Panc1 (cell line): ENCODE results near the gene EGR1. TPM values are rescaled to one million over a fixed set of nuclear protein-coding genes. Genes with fewer than 3 reads are reported as not detected.

ENCODE experiments used
- ATAC-seq: fragments of 200-7000 bp; cut with Tn5 transposase; 2 replicates; pipeline ENCODE4 v1.9.1; 2020; ENCODE audit warnings: mild to moderate bottlenecking, moderate library complexity
- BruUV-seq: library from RNA; stranded (reverse); fragments of 400-500 nt; replicated peaks from 2 replicates; lab custom pipeline; 2021; lab: Mats Ljungman, UMichigan
- CTCF ChIA-PET: fragments of 300-600 bp; sonication (Branson Sonifier 250); formaldehyde crosslinking; loops from one replicate; lab custom pipeline; 2022; ENCODE audit warnings: antibody characterized with exemption; lab: Charles Lee
- POLR2A ChIA-PET: fragments of 300-600 bp; sonication (Branson Sonifier 250); formaldehyde crosslinking; loops from one replicate; lab custom pipeline; 2022; ENCODE audit warnings: antibody characterized with exemption; lab: Charles Lee
- DNase-seq: peaks from one replicate; pipeline ENCODE4 v3.0.0-alpha.2; 2010; ENCODE audit warnings: low read depth, low spot score
- H3K27ac ChIP-seq: 2 replicates; pipeline ENCODE4 v1.5.1; 2011; ENCODE audit warnings: mild to moderate bottlenecking, low read length, inconsistent platforms
- H3K27me3 ChIP-seq: fragments of 200-500 bp; sonication (Bioruptor generic); 2 replicates; pipeline ENCODE4 v1.6.0; 2014; ENCODE audit warnings: low read length, inconsistent platforms; ENCODE audit not compliant: control insufficient read depth, insufficient read depth
- H3K36me3 ChIP-seq: fragments of 200-500 bp; sonication (Bioruptor generic); 2 replicates; pipeline ENCODE4 v1.5.1; 2014; ENCODE audit warnings: inconsistent platforms, mild to moderate bottlenecking, low read length, moderate library complexity; ENCODE audit not compliant: control insufficient read depth, insufficient read depth
- H3K4me1 ChIP-seq: 2 replicates; pipeline ENCODE4 v1.5.1; 2011; ENCODE audit warnings: inconsistent platforms, mild to moderate bottlenecking, low read length, moderate library complexity; ENCODE audit not compliant: control insufficient read depth, insufficient read depth
- H3K4me3 ChIP-seq, 2 experiments: 2 replicates each; pipeline ENCODE4 v1.5.1; 2011 to 2012; ENCODE audit warnings: low read depth in 2 of 2, low read length in 2 of 2, mild to moderate bottlenecking in 2 of 2, inconsistent platforms in 1 of 2, moderate library complexity in 1 of 2
- H3K9me3 ChIP-seq: fragments of 200-500 bp; sonication (Bioruptor generic); 2 replicates; pipeline ENCODE4 v1.5.1; 2014; ENCODE audit warnings: low read depth, mild to moderate bottlenecking, inconsistent platforms, low read length, moderate library complexity; ENCODE audit not compliant: control insufficient read depth, insufficient read depth
- POLR2AphosphoS5 ChIP-seq: IDR thresholded peaks from 2 replicates; pipeline ENCODE4 v1.6.1; 2012; ENCODE audit warnings: mild to moderate bottlenecking, low read depth, low read length, moderate library complexity
- SIN3A ChIP-seq: IDR thresholded peaks from 2 replicates; pipeline ENCODE4 v1.6.1; 2012; ENCODE audit warnings: low read depth, mild to moderate bottlenecking, low read length, moderate library complexity, borderline replicate concordance; ENCODE audit not compliant: insufficient read depth
- TCF7L2 ChIP-seq: IDR thresholded peaks from 2 replicates; pipeline ENCODE4 v1.6.1; 2011; ENCODE audit warnings: mild to moderate bottlenecking, low read depth, low read length, inconsistent platforms
- in situ Hi-C: cut with HindIII; loops from 2 replicates; pipeline ENCODE4 v1.10.0; 2016; ENCODE audit warnings: low sequenced_read_pairs, low pct_unique_long_range_greater_than_20kb
- intact Hi-C: fragments of 100-400 bp; cut with micrococcal nuclease; formaldehyde crosslinking; loops from one replicate; pipeline ENCODE4 v1.10.0; 2022; ENCODE audit not compliant: unreplicated experiment
- total RNA-seq: library from RNA; stranded (reverse); gene quantifications from one replicate; pipeline ENCODE4 v1.2.1, GENCODE V29; 2021; ENCODE audit not compliant: unreplicated experiment
- TF ChIP-seq, protein P1 (sequence below), 2 experiments: IDR thresholded peaks; 2 replicates each; pipeline ENCODE4 v1.6.1; 2011 to 2012; ENCODE audit warnings: low read depth in 2 of 2, control low read depth in 1 of 2, low read length in 1 of 2, mild to moderate bottlenecking in 1 of 2, moderate library complexity in 1 of 2; ENCODE audit not compliant: insufficient read depth in 1 of 2
- TF ChIP-seq, protein P2 (sequence below): fragments of 450-650 bp; IDR thresholded peaks from 2 replicates; pipeline ENCODE4 v1.5.1; 2017; ENCODE audit warnings: mild to moderate bottlenecking

The EGR1 gene
- total RNA-seq, 1 experiment from 2014 or later: 12.0 TPM

GRCh38 chr5:138450971-138451370, 14.3 kb upstream of the EGR1 start:
- DNase-seq (no peak), ATAC-seq (no peak)
- Histone ChIP-seq H3K36me3 (no peaks in the 10 kb centered on the region), H3K9me3 (no peaks in the 10 kb centered on the region), H3K4me1 (peaks cover 3% of the 10 kb centered on the region; the same call in 1 of the 2 replicates), H3K27me3 (no peaks in the 10 kb centered on the region), H3K4me3 (no peak overlapping the region), H3K27ac (no peak overlapping the region)
- ChIA-PET CTCF (interaction anchor here (0.6 to 3.8 kb wide), 3 partner anchors 16 to 53 kb away, joined by 3 to 51 read pairs (median 8); no protein-coding TSS in a partner anchor), POLR2A (interaction anchor here (0.6 kb wide), 1 partner anchor 66 kb away, joined by 12 read pairs; no protein-coding TSS in a partner anchor)
- no TSS peak for BruUV-seq
- in situ Hi-C loops (no loop called here), intact Hi-C loops (loop anchor here (1.0 kb wide), 1 partner anchor 52 kb away; no protein-coding TSS in a partner anchor)
- TF ChIP-seq POLR2AphosphoS5 (no peak), TCF7L2 (no peak), SIN3A (no peak)
- TF ChIP-seq, protein P1, sequence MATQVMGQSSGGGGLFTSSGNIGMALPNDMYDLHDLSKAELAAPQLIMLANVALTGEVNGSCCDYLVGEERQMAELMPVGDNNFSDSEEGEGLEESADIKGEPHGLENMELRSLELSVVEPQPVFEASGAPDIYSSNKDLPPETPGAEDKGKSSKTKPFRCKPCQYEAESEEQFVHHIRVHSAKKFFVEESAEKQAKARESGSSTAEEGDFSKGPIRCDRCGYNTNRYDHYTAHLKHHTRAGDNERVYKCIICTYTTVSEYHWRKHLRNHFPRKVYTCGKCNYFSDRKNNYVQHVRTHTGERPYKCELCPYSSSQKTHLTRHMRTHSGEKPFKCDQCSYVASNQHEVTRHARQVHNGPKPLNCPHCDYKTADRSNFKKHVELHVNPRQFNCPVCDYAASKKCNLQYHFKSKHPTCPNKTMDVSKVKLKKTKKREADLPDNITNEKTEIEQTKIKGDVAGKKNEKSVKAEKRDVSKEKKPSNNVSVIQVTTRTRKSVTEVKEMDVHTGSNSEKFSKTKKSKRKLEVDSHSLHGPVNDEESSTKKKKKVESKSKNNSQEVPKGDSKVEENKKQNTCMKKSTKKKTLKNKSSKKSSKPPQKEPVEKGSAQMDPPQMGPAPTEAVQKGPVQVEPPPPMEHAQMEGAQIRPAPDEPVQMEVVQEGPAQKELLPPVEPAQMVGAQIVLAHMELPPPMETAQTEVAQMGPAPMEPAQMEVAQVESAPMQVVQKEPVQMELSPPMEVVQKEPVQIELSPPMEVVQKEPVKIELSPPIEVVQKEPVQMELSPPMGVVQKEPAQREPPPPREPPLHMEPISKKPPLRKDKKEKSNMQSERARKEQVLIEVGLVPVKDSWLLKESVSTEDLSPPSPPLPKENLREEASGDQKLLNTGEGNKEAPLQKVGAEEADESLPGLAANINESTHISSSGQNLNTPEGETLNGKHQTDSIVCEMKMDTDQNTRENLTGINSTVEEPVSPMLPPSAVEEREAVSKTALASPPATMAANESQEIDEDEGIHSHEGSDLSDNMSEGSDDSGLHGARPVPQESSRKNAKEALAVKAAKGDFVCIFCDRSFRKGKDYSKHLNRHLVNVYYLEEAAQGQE (IDR thresholded peaks at IDR 0.05; ENCODE audit: insufficient read depth in 1 of 2, low read depth in 2 of 2, low read length in 1 of 2): no peak
- TF ChIP-seq, protein P2, sequence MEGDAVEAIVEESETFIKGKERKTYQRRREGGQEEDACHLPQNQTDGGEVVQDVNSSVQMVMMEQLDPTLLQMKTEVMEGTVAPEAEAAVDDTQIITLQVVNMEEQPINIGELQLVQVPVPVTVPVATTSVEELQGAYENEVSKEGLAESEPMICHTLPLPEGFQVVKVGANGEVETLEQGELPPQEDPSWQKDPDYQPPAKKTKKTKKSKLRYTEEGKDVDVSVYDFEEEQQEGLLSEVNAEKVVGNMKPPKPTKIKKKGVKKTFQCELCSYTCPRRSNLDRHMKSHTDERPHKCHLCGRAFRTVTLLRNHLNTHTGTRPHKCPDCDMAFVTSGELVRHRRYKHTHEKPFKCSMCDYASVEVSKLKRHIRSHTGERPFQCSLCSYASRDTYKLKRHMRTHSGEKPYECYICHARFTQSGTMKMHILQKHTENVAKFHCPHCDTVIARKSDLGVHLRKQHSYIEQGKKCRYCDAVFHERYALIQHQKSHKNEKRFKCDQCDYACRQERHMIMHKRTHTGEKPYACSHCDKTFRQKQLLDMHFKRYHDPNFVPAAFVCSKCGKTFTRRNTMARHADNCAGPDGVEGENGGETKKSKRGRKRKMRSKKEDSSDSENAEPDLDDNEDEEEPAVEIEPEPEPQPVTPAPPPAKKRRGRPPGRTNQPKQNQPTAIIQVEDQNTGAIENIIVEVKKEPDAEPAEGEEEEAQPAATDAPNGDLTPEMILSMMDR: no peak

- no TSS peak for BruUV-seq
- Histone ChIP-seq H3K4me3 (no peak overlapping the region), H3K27me3 (no peaks in the 10 kb centered on the region), H3K4me1 (peaks cover 3% of the 10 kb centered on the region; the same call in 1 of the 2 replicates), H3K36me3 (no peaks in the 10 kb centered on the region), H3K27ac (no peak overlapping the region), H3K9me3 (no peaks in the 10 kb centered on the region)
- no peak for ATAC-seq
- in situ Hi-C loops: no loop called here
- ChIA-PET POLR2A (interaction anchor here (0.6 kb wide), 1 partner anchor 847 kb away, joined by 3 read pairs; no protein-coding TSS in a partner anchor), CTCF (interaction anchor here (0.7 kb wide), 1 partner anchor 51 kb away, joined by 10 read pairs; no protein-coding TSS in a partner anchor)
- TF ChIP-seq, protein P2: no peak
- TF ChIP-seq SIN3A (no peak), TCF7L2 (no peak), POLR2AphosphoS5 (no peak)
- TF ChIP-seq, protein P1 (IDR thresholded peaks at IDR 0.05; ENCODE audit: insufficient read depth in 1 of 2, low read depth in 2 of 2, low read length in 1 of 2): no peak
- DNase-seq: no peak
- intact Hi-C loops: no loop called here
Observed at GRCh38 chr5:138452720-138453119, 12.6 kb upstream of the EGR1 start.
